Measurements from ENCODE around the gene TXLNA.

The TXLNA gene

DNA sequence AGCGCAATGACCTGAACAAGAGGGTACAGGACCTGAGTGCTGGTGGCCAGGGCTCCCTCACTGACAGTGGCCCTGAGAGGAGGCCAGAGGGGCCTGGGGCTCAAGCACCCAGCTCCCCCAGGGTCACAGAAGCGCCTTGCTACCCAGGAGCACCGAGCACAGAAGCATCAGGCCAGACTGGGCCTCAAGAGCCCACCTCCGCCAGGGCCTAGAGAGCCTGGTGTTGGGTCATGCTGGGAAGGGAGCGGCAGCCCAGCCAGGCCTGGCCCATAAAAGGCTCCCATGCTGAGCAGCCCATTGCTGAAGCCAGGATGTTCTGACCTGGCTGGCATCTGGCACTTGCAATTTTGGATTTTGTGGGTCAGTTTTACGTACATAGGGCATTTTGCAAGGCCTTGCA, 15.5 kb downstream of the TXLNA start:
- H3K27ac ChIP-seq (ENCODE audit: insufficient read depth in 1 of 2, low read depth in 1 of 2, low read length in 2 of 2, poor library complexity in 1 of 2, severe bottlenecking in 2 of 2), result no peak overlapping the region
- H3K9me3 ChIP-seq (ENCODE audit: control extremely low read depth in 1 of 5, control insufficient read depth in 4 of 5, insufficient read depth in 2 of 5, low read depth in 1 of 5, low read length in 4 of 5), result no peaks in the 10 kb centered on the region
- peaks cover 0 to 21% (median 14%) of the 10 kb centered on the region in 4 experiments for H3K4me1 ChIP-seq (ENCODE audit: control extremely low read depth in 1 of 4, control insufficient read depth in 4 of 4, insufficient read depth in 4 of 4, low read length in 3 of 4)
- H3K27me3 ChIP-seq (replicated peaks in 2 of 5; ENCODE audit: control insufficient read depth in 4 of 5, insufficient read depth in 5 of 5, low read length in 4 of 5), result no peaks in the 10 kb centered on the region
- H3K36me3 ChIP-seq (ENCODE audit: control insufficient read depth in 4 of 4, insufficient read depth in 4 of 4, low read length in 3 of 4), result peaks cover 9 to 84% (median 73%) of the 10 kb centered on the region in 4 experiments
- ChIA-PET POLR2A (no interaction called here), CTCF (interaction anchor here (0.8 to 8.7 kb wide), 3 partner anchors 21 to 86 kb away, joined by 3 to 48 read pairs (median 4); no protein-coding TSS in a partner anchor)
- no peak overlapping the region for H3K4me3 ChIP-seq (ENCODE audit: control insufficient read depth in 1 of 7, extremely low read depth in 1 of 7, insufficient read depth in 4 of 7, low read depth in 2 of 7, low read length in 6 of 7)
- 94% methylated on average over 6 of the region's 6 CpGs for WGBS (ENCODE audit: insufficient coverage)
- DNase-seq, result no peak

DNA sequence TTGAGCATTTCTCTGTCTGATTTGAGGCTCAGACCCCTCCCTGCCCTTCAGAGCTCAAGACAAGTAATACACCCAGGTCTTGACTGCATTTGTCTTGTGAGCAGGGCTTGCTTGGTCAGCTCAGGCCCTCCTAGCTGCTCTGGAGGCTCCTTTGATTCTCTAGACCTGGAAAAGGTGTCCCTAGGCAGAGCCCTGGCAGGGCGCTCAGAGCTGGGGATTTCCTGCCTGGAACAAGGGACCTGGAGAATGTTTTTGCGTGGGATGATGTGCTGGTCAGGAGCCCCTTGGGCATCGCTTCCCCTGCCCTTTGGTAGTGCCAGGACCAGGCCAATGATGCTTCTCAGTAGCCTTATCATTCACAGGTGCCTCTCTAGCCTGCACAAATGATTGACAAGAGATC, 16.1 kb downstream of the TXLNA start:
- CTCF ChIA-PET, result interaction anchor here (0.8 to 8.7 kb wide), 3 partner anchors 20 to 87 kb away, joined by 3 to 48 read pairs (median 4); no protein-coding TSS in a partner anchor
- WGBS (ENCODE audit: insufficient coverage), result 100% methylated on average over 3 of the region's 3 CpGs

DNA sequence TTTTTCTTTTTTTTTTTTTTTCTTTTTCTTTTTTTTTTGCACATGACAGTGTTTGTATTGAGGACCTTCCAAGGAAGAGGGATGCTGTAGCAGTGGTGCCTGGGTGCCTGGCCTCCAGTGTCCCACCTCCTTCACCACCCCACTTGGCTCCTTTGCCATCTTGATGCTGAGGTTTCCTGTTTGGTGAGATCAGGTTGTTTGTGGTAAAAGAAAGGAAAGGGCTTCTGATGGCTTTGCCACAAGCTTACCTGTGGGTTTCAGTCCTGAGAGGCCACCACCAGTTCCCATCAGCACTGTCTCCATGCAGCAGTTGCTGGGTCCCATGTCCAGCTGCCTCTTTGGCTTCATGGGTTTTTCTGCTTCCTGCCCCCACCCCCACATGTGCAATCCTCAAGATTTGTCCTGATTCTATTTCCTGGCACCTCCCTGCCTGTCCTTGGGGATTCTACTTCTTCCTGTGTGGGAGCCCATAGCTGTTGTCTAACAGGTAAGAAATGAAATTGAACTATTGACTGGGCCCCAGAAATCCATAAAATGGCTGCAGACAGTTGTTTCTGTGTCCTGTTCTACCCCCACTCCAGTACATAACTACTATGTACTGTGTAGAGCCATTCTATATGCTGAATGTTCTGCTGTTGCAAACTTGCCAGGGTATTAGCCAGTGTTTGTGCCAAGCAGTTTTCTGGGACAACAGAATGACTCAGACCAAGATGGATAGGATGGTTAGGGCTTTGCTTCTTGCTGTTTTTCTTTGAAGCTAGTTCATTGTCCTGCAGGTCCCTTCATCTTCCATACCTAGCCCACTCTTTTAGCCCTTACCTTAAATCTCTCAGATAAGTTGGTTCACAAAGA, 16.7 kb downstream of the TXLNA start:
- no peaks in the 10 kb centered on the region for H3K27me3 ChIP-seq (replicated peaks in 2 of 5; ENCODE audit: control insufficient read depth in 4 of 5, insufficient read depth in 5 of 5, low read length in 4 of 5)
- peak in 2 of 3 donors; percentile 53 to 57 for DNase-seq
- CTCF ChIA-PET, result interaction anchor here (1.3 to 8.7 kb wide), 4 partner anchors 11 to 19 kb away, joined by 3 to 48 read pairs (median 8); partner anchors contain the start of gene DCDC2B
- no peaks in the 10 kb centered on the region for H3K9me3 ChIP-seq (ENCODE audit: control extremely low read depth in 1 of 5, control insufficient read depth in 4 of 5, insufficient read depth in 2 of 5, low read depth in 1 of 5, low read length in 4 of 5)
- POLR2A ChIA-PET, result interaction anchor here (0.6 to 0.7 kb wide), 2 partner anchors 20 to 46 kb away, joined by 3 read pairs; no protein-coding TSS in a partner anchor
- no peak overlapping the region for H3K4me3 ChIP-seq (ENCODE audit: control insufficient read depth in 1 of 7, extremely low read depth in 1 of 7, insufficient read depth in 4 of 7, low read depth in 2 of 7, low read length in 6 of 7)
- peaks cover 0 to 33% (median 26%) of the 10 kb centered on the region in 4 experiments for H3K4me1 ChIP-seq (ENCODE audit: control extremely low read depth in 1 of 4, control insufficient read depth in 4 of 4, insufficient read depth in 4 of 4, low read length in 3 of 4)
- no peak overlapping the region for H3K27ac ChIP-seq (ENCODE audit: insufficient read depth in 1 of 2, low read depth in 1 of 2, low read length in 2 of 2, poor library complexity in 1 of 2, severe bottlenecking in 2 of 2)
- H3K36me3 ChIP-seq (ENCODE audit: control insufficient read depth in 4 of 4, insufficient read depth in 4 of 4, low read length in 3 of 4), result peaks cover 8 to 73% (median 64%) of the 10 kb centered on the region in 4 experiments

More for the DNA sequence above, 16.1 kb downstream of the TXLNA start:
- no peak for DNase-seq
- Histone ChIP-seq H3K9me3 (ENCODE audit: control extremely low read depth in 1 of 5, control insufficient read depth in 4 of 5, insufficient read depth in 2 of 5, low read depth in 1 of 5, low read length in 4 of 5) (no peaks in the 10 kb centered on the region), H3K27me3 (replicated peaks in 2 of 5; ENCODE audit: control insufficient read depth in 4 of 5, insufficient read depth in 5 of 5, low read length in 4 of 5) (no peaks in the 10 kb centered on the region), H3K4me3 (ENCODE audit: control insufficient read depth in 1 of 7, extremely low read depth in 1 of 7, insufficient read depth in 4 of 7, low read depth in 2 of 7, low read length in 6 of 7) (no peak overlapping the region), H3K27ac (ENCODE audit: insufficient read depth in 1 of 2, low read depth in 1 of 2, low read length in 2 of 2, poor library complexity in 1 of 2, severe bottlenecking in 2 of 2) (no peak overlapping the region), H3K36me3 (ENCODE audit: control insufficient read depth in 4 of 4, insufficient read depth in 4 of 4, low read length in 3 of 4) (peaks cover 8 to 78% (median 68%) of the 10 kb centered on the region in 4 experiments), H3K4me1 (ENCODE audit: control extremely low read depth in 1 of 4, control insufficient read depth in 4 of 4, insufficient read depth in 4 of 4, low read length in 3 of 4) (peaks cover 0 to 27% (median 20%) of the 10 kb centered on the region in 4 experiments)
- POLR2A ChIA-PET, result interaction anchor here (0.6 kb wide), 1 partner anchor 19 kb away, joined by 3 read pairs; no protein-coding TSS in a partner anchor

DNA sequence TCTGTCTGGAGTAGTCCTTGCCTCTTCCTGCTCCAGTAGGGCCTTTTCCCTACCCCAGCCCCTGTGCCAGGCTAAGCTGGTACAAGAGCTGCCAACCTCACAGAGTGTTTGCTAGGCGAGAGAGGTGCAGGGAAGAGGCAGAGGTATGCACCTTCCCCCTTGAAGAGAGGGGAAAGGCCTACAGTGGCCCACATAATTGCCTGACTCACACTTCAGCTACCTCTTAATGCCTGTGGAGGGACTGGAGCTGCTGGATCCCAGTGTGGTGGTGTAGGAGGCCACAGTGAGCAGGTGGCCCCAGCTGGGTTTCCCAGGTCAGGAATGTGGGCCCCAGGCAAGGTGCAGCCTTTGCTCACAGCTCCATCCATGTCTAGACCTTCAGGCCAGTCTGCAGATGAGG, 17.6 kb downstream of the TXLNA start:
- Histone ChIP-seq H3K36me3 (ENCODE audit: control insufficient read depth in 4 of 4, insufficient read depth in 4 of 4, low read length in 3 of 4) (peaks cover 6 to 64% (median 55%) of the 10 kb centered on the region in 4 experiments), H3K27me3 (replicated peaks in 2 of 5; ENCODE audit: control insufficient read depth in 4 of 5, insufficient read depth in 5 of 5, low read length in 4 of 5) (no peaks in the 10 kb centered on the region), H3K4me3 (ENCODE audit: control insufficient read depth in 1 of 7, extremely low read depth in 1 of 7, insufficient read depth in 4 of 7, low read depth in 2 of 7, low read length in 6 of 7) (no peak overlapping the region), H3K4me1 (ENCODE audit: control extremely low read depth in 1 of 4, control insufficient read depth in 4 of 4, insufficient read depth in 4 of 4, low read length in 3 of 4) (peaks cover 1 to 42% (median 35%) of the 10 kb centered on the region in 4 experiments), H3K27ac (ENCODE audit: insufficient read depth in 1 of 2, low read depth in 1 of 2, low read length in 2 of 2, poor library complexity in 1 of 2, severe bottlenecking in 2 of 2) (no peak overlapping the region), H3K9me3 (ENCODE audit: control extremely low read depth in 1 of 5, control insufficient read depth in 4 of 5, insufficient read depth in 2 of 5, low read depth in 1 of 5, low read length in 4 of 5) (no peaks in the 10 kb centered on the region)
- WGBS (ENCODE audit: insufficient coverage), result 80% methylated on average over 1 of the region's 1 CpG
- no peak for DNase-seq
- POLR2A ChIA-PET, result interaction anchor here (0.6 kb wide), 1 partner anchor 107 kb away, joined by 3 read pairs; no protein-coding TSS in a partner anchor
- CTCF ChIA-PET, result interaction anchor here (1.2 to 8.7 kb wide), 5 partner anchors 12 to 19 kb away, joined by 3 to 48 read pairs (median 7); partner anchors contain the start of genes DCDC2B and TXLNA

DNA sequence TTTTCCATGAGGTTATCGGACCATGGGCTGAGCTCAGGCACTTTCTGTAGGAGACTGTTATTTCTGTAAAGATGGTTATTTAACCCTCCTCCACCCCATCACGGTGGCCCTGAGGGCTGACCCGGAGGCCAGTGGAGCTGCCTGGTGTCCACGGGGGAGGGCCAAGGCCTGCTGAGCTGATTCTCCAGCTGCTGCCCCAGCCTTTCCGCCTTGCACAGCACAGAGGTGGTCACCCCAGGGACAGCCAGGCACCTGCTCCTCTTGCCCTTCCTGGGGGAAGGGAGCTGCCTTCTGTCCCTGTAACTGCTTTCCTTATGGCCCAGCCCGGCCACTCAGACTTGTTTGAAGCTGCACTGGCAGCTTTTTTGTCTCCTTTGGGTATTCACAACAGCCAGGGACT, 18.4 kb downstream of the TXLNA start:
- CTCF ChIA-PET, result interaction anchor here (0.9 to 8.7 kb wide), 6 partner anchors 11 to 19 kb away, joined by 3 to 48 read pairs (median 5); partner anchors contain the start of genes DCDC2B and TXLNA
- no peak for DNase-seq
- Histone ChIP-seq H3K36me3 (ENCODE audit: control insufficient read depth in 4 of 4, insufficient read depth in 4 of 4, low read length in 3 of 4) (peaks cover 3 to 57% (median 49%) of the 10 kb centered on the region in 4 experiments), H3K27me3 (replicated peaks in 2 of 5; ENCODE audit: control insufficient read depth in 4 of 5, insufficient read depth in 5 of 5, low read length in 4 of 5) (no peaks in the 10 kb centered on the region), H3K4me1 (ENCODE audit: control extremely low read depth in 1 of 4, control insufficient read depth in 4 of 4, insufficient read depth in 4 of 4, low read length in 3 of 4) (peaks cover 3 to 48% (median 40%) of the 10 kb centered on the region in 4 experiments), H3K27ac (ENCODE audit: insufficient read depth in 1 of 2, low read depth in 1 of 2, low read length in 2 of 2, poor library complexity in 1 of 2, severe bottlenecking in 2 of 2) (no peak overlapping the region), H3K9me3 (ENCODE audit: control extremely low read depth in 1 of 5, control insufficient read depth in 4 of 5, insufficient read depth in 2 of 5, low read depth in 1 of 5, low read length in 4 of 5) (no peaks in the 10 kb centered on the region), H3K4me3 (ENCODE audit: control insufficient read depth in 1 of 7, extremely low read depth in 1 of 7, insufficient read depth in 4 of 7, low read depth in 2 of 7, low read length in 6 of 7) (no peak overlapping the region)
- POLR2A ChIA-PET, result no interaction called here
- WGBS (ENCODE audit: insufficient coverage), result 100% methylated on average over 4 of the region's 6 CpGs

DNA sequence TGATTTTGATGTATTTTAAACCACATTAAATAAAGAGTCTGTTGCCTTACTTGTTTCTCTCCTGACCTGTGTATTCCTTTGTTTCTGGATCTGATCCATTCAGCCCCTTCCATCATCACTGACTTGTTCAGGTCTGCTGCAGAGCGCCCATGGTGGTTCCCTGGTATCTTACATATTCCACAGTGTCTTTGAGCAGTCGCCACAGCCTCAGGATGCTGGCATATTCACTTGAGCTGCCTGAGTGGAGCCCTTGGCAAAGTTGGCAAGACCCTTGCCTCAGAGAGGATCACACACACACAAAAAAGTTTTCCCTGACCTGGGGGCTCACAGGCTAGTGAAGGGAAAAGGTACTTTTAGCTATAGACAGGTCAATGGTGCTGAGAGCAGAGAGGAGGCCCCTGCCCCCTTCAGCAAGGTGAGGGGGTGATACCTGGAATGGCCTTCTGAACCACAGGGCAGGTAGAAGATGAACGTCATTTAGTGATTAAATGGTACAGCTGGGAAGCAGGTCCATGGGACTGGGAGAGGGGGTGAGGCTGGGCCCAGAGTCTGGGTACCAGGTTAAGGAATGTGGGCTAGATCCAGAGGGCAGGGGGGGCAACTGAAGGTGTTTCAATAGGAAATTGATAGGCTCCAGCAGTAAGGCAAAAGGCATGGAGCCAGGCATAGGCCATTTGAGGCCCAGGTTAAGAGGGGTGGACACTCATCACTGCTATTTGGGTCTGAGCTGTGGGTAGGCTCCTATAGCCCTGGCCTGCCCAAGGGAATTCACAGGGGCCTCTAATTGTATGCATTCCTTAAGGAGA, 19.0 kb downstream of the TXLNA start:
- ChIA-PET CTCF (interaction anchor here (0.9 to 8.7 kb wide), 3 partner anchors 17 to 19 kb away, joined by 3 to 48 read pairs (median 3); partner anchors contain the start of gene TXLNA), POLR2A (no interaction called here)
- Histone ChIP-seq H3K4me1 (ENCODE audit: control extremely low read depth in 1 of 4, control insufficient read depth in 4 of 4, insufficient read depth in 4 of 4, low read length in 3 of 4) (peaks cover 3 to 48% (median 40%) of the 10 kb centered on the region in 4 experiments), H3K36me3 (ENCODE audit: control insufficient read depth in 4 of 4, insufficient read depth in 4 of 4, low read length in 3 of 4) (peaks cover 3 to 51% (median 43%) of the 10 kb centered on the region in 4 experiments), H3K27ac (ENCODE audit: insufficient read depth in 1 of 2, low read depth in 1 of 2, low read length in 2 of 2, poor library complexity in 1 of 2, severe bottlenecking in 2 of 2) (no peak overlapping the region), H3K27me3 (replicated peaks in 2 of 5; ENCODE audit: control insufficient read depth in 4 of 5, insufficient read depth in 5 of 5, low read length in 4 of 5) (no peaks in the 10 kb centered on the region), H3K9me3 (ENCODE audit: control extremely low read depth in 1 of 5, control insufficient read depth in 4 of 5, insufficient read depth in 2 of 5, low read depth in 1 of 5, low read length in 4 of 5) (no peaks in the 10 kb centered on the region), H3K4me3 (ENCODE audit: control insufficient read depth in 1 of 7, extremely low read depth in 1 of 7, insufficient read depth in 4 of 7, low read depth in 2 of 7, low read length in 6 of 7) (no peak overlapping the region)
- no peak for DNase-seq
- 91% methylated on average over 3 of the region's 3 CpGs for WGBS (ENCODE audit: insufficient coverage)

Data from common myeloid progenitor, CD34-positive (primary cell).